Measurements from ENCODE around the gene OR6M1.

The OR6M1 gene

GRCh38 chr11:123770712-123771111, 35.4 kb downstream of the OR6M1 start:
- no peak for TF ChIP-seq CTCF (IDR thresholded peaks at IDR 0.05; ENCODE audit: low read depth, low read length)
- no peak for DNase-seq (ENCODE audit: extremely low read depth, low read depth)

GRCh38 chr11:123765601-123766000, 40.5 kb downstream of the OR6M1 start:
- TF ChIP-seq CTCF (IDR thresholded peaks at IDR 0.05; ENCODE audit: low read depth, low read length) = no peak
- no peak for DNase-seq (ENCODE audit: extremely low read depth, low read depth)

GRCh38 chr11:123762422-123762821, 43.7 kb downstream of the OR6M1 start:
- no peak for TF ChIP-seq CTCF (IDR thresholded peaks at IDR 0.05; ENCODE audit: low read depth, low read length)
- no peak for DNase-seq (ENCODE audit: extremely low read depth, low read depth)

- no peak for DNase-seq (ENCODE audit: extremely low read depth, low read depth)
- no peak for TF ChIP-seq CTCF (IDR thresholded peaks at IDR 0.05; ENCODE audit: low read depth, low read length)
Measured at GRCh38 chr11:123760894-123761293, 45.3 kb downstream of the OR6M1 start.

- TF ChIP-seq CTCF (IDR thresholded peaks at IDR 0.05; ENCODE audit: low read depth, low read length) = no peak
Measured at GRCh38 chr11:123757976-123758375, 48.2 kb downstream of the OR6M1 start.

GRCh38 chr11:123755813-123756212, 50.3 kb downstream of the OR6M1 start:
- no peak for DNase-seq (ENCODE audit: extremely low read depth, low read depth)
- TF ChIP-seq CTCF (IDR thresholded peaks at IDR 0.05; ENCODE audit: low read depth, low read length) = no peak

More at GRCh38 chr11:123757976-123758375, 48.2 kb downstream of the OR6M1 start:
- DNase-seq (ENCODE audit: extremely low read depth, low read depth) = no peak

Data from AG09319 (cell line).